ENCODE measurements around the gene ADAMTSL5.

DNA sequence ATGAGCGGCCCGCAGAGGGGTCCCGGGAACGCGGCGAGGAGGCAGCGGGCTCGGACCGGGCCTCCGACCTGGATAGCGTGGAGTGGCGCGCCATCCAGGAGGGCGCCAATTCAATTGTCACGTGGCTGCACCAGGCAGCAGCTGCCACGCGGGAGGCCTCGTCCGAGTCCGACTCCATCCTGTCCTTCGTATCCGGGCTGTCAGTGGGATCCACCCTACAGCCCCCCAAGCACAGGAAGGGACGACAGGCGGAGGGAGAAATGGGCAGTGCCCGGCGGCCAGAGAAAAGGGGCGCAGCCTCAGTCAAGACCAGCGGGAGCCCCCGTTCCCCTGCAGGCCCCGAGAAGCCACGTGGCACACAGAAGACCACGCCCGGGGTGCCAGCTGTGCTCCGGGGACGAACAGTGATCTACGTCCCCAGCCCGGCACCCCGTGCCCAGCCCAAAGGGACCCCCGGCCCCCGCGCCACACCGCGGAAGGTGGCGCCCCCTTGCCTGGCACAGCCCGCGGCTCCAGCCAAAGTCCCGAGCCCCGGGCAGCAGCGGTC is 44.5 kb downstream of the ADAMTSL5 start:
- TF ChIP-seq, protein P1, sequence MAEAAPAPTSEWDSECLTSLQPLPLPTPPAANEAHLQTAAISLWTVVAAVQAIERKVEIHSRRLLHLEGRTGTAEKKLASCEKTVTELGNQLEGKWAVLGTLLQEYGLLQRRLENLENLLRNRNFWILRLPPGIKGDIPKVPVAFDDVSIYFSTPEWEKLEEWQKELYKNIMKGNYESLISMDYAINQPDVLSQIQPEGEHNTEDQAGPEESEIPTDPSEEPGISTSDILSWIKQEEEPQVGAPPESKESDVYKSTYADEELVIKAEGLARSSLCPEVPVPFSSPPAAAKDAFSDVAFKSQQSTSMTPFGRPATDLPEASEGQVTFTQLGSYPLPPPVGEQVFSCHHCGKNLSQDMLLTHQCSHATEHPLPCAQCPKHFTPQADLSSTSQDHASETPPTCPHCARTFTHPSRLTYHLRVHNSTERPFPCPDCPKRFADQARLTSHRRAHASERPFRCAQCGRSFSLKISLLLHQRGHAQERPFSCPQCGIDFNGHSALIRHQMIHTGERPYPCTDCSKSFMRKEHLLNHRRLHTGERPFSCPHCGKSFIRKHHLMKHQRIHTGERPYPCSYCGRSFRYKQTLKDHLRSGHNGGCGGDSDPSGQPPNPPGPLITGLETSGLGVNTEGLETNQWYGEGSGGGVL (CRISPR knock-in tag; IDR thresholded peaks at IDR 0.05): no peak
- TF ChIP-seq ZFX (CRISPR knock-in tag; IDR thresholded peaks at IDR 0.05) (no peak), CBFA2T3 (IDR thresholded peaks at IDR 0.05) (no peak), MAFK (IDR thresholded peaks at IDR 0.05; ENCODE audit: low read length) (no peak), TBL1XR1 (IDR thresholded peaks at IDR 0.05; ENCODE audit: low read length in 2 of 2) (no peak), NR1H2 (CRISPR knock-in tag; IDR thresholded peaks at IDR 0.05) (no peak), HMG20B (CRISPR knock-in tag; IDR thresholded peaks at IDR 0.05) (no peak), ZNF174 (CRISPR knock-in tag; IDR thresholded peaks at IDR 0.05) (no peak), EZH2 (IDR thresholded peaks at IDR 0.05; ENCODE audit: borderline replicate concordance, low read depth, low read length) (no peak), FOXP1 (CRISPR knock-in tag; IDR thresholded peaks at IDR 0.05) (no peak)
- TF ChIP-seq, protein P2, sequence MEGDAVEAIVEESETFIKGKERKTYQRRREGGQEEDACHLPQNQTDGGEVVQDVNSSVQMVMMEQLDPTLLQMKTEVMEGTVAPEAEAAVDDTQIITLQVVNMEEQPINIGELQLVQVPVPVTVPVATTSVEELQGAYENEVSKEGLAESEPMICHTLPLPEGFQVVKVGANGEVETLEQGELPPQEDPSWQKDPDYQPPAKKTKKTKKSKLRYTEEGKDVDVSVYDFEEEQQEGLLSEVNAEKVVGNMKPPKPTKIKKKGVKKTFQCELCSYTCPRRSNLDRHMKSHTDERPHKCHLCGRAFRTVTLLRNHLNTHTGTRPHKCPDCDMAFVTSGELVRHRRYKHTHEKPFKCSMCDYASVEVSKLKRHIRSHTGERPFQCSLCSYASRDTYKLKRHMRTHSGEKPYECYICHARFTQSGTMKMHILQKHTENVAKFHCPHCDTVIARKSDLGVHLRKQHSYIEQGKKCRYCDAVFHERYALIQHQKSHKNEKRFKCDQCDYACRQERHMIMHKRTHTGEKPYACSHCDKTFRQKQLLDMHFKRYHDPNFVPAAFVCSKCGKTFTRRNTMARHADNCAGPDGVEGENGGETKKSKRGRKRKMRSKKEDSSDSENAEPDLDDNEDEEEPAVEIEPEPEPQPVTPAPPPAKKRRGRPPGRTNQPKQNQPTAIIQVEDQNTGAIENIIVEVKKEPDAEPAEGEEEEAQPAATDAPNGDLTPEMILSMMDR (IDR thresholded peaks at IDR 0.05 in 2 of 3, conservative IDR thresholded peaks at IDR 0.05 in 1 of 3; ENCODE audit: insufficient read depth in 2 of 3, low read depth in 1 of 3, low read length in 3 of 3): no peak
